ENCODE measurements around the gene DGCR2. TPM values are rescaled to one million over a fixed set of nuclear protein-coding genes. Genes with fewer than 3 reads are reported as not detected.
A peak's percentile ranks its signal among the peaks of the same experiment; 100 is the strongest.

Gene DGCR2
- polyA plus RNA-seq, 1 experiment = 44.3 TPM

DNA sequence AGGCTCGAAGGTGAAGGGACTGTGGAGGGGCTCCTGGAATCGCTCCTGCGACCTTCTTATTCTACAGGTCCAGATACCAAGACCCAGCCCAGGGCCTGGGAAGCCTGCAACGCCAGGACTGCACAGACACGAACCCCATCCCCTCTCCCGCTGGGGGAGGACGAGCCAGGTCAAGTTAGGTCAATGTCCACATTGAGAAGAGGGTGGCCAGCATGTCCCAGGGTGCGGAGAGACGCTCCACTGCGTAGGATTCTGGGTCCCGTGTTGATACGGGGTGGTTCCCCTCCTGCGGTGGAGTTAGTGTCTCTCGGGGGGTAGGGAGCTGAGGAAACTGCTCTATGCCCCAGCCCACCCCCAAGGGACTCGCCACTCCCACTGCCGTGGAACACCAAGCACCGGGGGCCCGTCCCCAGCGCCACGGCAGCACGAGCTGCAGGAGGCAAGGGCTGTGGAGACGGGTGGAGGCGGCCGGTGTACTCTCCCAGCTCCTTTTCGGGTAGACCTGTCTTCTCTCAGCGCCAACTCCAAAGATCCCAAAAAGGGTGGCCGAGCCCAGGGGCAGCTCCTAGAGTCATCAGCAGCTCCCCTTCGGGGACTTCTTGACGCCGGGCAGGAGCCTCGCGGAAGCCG lies 26.3 kb upstream of the DGCR2 start:
- no peak for DNase-seq (ENCODE audit: low read depth)
- POLR2A ChIA-PET = no interaction called here
- peaks cover 42% of the 10 kb centered on the region for H3K27me3 ChIP-seq (ENCODE audit: control insufficient read depth, insufficient read depth, low read length)

DNA sequence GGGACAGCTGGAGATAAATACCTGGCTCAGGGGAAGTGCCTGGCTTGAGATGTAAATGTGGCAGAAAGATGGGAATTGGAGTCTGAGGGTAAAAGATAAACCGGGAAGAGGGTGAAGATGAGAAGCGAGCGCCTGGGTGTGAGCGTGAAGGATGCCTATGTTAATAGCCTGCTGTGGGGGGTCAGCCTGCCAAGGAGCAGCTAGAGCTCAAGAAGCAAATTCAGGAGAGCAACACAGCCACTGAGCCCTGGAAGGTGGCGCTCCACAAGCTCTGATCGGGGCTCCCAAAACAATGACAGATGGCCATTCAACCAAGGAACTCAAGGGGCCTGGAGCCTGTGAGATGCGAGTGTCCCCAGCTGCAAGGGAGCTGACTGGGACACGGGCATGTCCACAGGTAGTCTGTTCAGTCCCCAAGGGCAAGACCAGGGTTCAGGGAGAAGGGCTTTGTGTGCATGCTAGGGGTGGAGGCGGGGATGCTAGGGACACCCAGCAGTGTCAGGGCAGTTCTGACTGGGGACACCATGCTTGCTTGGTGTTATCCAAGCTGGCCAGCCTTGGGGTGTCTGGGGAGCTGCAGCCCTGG lies 25.1 kb upstream of the DGCR2 start:
- ChIA-PET CTCF (interaction anchor here (1.0 kb wide), 1 partner anchor 40 kb away, joined by 3 read pairs; no protein-coding TSS in a partner anchor), POLR2A (no interaction called here)
- no peak for DNase-seq (ENCODE audit: low read depth)
- Histone ChIP-seq H3K27me3 (ENCODE audit: control insufficient read depth, insufficient read depth, low read length) (peaks cover 38% of the 10 kb centered on the region), H3K36me3 (ENCODE audit: control insufficient read depth, insufficient read depth, low read length) (peaks cover 2% of the 10 kb centered on the region), H3K4me3 (ENCODE audit: low read depth, low read length) (no peak overlapping the region)
- TF ChIP-seq, protein P1, sequence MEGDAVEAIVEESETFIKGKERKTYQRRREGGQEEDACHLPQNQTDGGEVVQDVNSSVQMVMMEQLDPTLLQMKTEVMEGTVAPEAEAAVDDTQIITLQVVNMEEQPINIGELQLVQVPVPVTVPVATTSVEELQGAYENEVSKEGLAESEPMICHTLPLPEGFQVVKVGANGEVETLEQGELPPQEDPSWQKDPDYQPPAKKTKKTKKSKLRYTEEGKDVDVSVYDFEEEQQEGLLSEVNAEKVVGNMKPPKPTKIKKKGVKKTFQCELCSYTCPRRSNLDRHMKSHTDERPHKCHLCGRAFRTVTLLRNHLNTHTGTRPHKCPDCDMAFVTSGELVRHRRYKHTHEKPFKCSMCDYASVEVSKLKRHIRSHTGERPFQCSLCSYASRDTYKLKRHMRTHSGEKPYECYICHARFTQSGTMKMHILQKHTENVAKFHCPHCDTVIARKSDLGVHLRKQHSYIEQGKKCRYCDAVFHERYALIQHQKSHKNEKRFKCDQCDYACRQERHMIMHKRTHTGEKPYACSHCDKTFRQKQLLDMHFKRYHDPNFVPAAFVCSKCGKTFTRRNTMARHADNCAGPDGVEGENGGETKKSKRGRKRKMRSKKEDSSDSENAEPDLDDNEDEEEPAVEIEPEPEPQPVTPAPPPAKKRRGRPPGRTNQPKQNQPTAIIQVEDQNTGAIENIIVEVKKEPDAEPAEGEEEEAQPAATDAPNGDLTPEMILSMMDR (IDR thresholded peaks at IDR 0.05; ENCODE audit: insufficient read depth, low read depth, low read length) = no peak

More for the DNA sequence above, 26.3 kb upstream of the DGCR2 start:
- Histone ChIP-seq H3K4me3 (ENCODE audit: low read depth, low read length) (no peak overlapping the region), H3K36me3 (ENCODE audit: control insufficient read depth, insufficient read depth, low read length) (no peaks in the 10 kb centered on the region)
- TF ChIP-seq, protein P1 (IDR thresholded peaks at IDR 0.05; ENCODE audit: insufficient read depth, low read depth, low read length) = no peak
- CTCF ChIA-PET = interaction anchor here (1.3 kb wide), 1 partner anchor 481 kb away, joined by 6 read pairs; no protein-coding TSS in a partner anchor

DNA sequence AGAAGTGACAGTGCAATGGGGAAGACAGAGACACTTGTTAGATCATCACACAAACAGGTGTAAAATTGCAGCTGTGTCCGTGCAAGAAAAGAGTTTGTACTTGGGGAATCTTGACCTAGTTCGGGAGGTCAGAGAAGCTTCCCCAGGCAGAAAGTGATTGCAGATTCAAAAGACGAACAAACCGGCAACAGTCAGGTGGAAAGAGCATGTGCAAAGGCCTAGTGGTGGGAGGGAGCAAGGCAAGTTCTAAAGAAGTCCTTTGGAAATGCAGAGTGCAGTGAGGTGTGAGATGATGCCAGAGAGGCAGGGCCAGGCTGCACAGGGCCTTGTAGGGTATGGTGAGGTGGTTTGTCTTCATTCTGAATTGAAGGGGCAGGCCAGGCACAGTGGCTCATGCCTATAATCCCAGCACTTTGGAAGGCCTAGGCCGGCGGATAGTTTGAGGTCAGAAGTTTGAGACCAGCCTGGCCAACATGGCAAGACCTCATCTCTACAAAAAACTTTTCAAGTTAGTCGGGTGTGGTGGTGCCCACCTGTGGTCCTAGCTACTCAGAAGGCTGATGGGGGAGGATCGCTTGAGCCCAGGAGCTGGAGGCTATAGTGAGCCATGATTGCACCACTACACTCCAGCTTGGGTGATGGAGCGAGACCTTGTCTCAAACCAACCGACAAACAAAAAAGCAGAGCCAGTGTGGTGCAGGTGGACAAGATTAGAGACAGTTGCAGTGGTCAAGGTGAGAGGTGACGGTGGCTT lies 24.2 kb upstream of the DGCR2 start:
- Histone ChIP-seq H3K27me3 (ENCODE audit: control insufficient read depth, insufficient read depth, low read length) (peaks cover 33% of the 10 kb centered on the region), H3K4me3 (ENCODE audit: low read depth, low read length) (no peak overlapping the region), H3K36me3 (ENCODE audit: control insufficient read depth, insufficient read depth, low read length) (peaks cover 8% of the 10 kb centered on the region)
- TF ChIP-seq, protein P1 (IDR thresholded peaks at IDR 0.05; ENCODE audit: insufficient read depth, low read depth, low read length) = no peak
- ChIA-PET CTCF (interaction anchor here (0.7 to 3.5 kb wide), 3 partner anchors 41 to 483 kb away, joined by 3 to 22 read pairs (median 3); partner anchors contain the start of gene CDC45), POLR2A (no interaction called here)
- no peak for DNase-seq (ENCODE audit: low read depth)

DNA sequence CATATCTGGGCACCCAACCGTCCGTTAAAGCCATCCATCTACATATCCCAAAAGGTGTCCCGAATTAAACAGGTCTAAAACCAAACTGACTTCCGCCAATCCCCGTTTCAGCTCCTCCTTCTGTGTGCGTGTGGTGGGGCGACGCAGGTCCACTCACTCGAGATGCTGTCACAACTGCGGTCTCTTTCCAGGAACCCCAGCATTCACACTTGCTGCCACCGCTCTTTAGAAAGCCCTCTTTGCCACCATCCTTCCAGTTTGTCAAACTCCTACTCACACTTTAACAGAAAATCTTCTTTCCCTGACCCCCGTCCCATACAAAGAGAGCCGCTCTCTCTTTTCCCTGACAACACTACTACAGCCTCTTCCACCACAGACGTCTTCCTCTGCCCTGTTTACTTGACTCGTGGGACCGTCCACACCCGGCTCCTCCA lies 21.8 kb upstream of the DGCR2 start:
- POLR2A ChIA-PET = interaction anchor here (0.6 to 1.0 kb wide), 4 partner anchors 11 to 443 kb away, joined by 3 to 5 read pairs (median 3); partner anchors contain the start of gene DGCR2
- H3K36me3 ChIP-seq (ENCODE audit: control insufficient read depth, insufficient read depth, low read length) = peaks cover 22% of the 10 kb centered on the region
- peaks cover 22% of the 10 kb centered on the region for H3K27me3 ChIP-seq (ENCODE audit: control insufficient read depth, insufficient read depth, low read length)
- no peak for DNase-seq (ENCODE audit: low read depth)
- TF ChIP-seq, protein P1 (IDR thresholded peaks at IDR 0.05; ENCODE audit: insufficient read depth, low read depth, low read length) = no peak
- H3K4me3 ChIP-seq (ENCODE audit: low read depth, low read length) = peak overlapping the region; percentile 78
- CTCF ChIA-PET = interaction anchor here (0.6 to 3.5 kb wide), 21 partner anchors 9 to 1507 kb away, joined by 3 to 22 read pairs (median 4); partner anchors contain the start of genes DGCR2, SLC25A1 and TSSK2

DNA sequence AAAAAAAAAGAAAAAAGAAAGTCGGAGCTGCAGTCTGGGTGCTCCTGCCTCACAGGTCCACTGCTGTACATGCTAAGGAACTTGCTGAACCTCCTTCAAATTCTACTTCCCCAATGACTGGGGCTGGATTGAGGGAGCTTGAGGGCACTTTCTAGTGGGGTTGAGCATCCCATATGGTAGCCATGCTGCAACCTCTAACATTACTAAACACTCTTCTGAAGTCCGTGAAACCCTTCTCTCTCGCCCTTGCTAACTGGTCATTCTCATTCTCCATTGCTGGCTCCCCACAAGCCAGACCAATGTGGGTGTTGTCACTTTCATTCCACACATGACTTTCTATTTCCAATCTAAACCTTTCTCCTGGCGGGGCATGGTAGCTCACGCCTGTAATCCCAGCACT lies 21.0 kb upstream of the DGCR2 start:
- ChIA-PET CTCF (interaction anchor here (0.6 to 3.5 kb wide), 8 partner anchors 8 to 1506 kb away, joined by 3 to 22 read pairs (median 6); partner anchors contain the start of genes DGCR2 and TSSK2), POLR2A (no interaction called here)
- Histone ChIP-seq H3K36me3 (ENCODE audit: control insufficient read depth, insufficient read depth, low read length) (peaks cover 29% of the 10 kb centered on the region), H3K27me3 (ENCODE audit: control insufficient read depth, insufficient read depth, low read length) (peaks cover 14% of the 10 kb centered on the region), H3K4me3 (ENCODE audit: low read depth, low read length) (no peak overlapping the region)
- no peak for DNase-seq (ENCODE audit: low read depth)
- TF ChIP-seq, protein P1 (IDR thresholded peaks at IDR 0.05; ENCODE audit: insufficient read depth, low read depth, low read length) = no peak
